GM10266 (cell line): Measurements from ENCODE around the gene EPHA6.

Source experiments
- DNase-seq: peaks from one replicate; pipeline ENCODE4 v3.0.0; 2012; ENCODE audit errors: extremely low spot score
- TF ChIP-seq, protein P1 (sequence below): IDR thresholded peaks from 2 replicates; pipeline ENCODE4 v1.5.1; 2012; ENCODE audit warnings: mild to moderate bottlenecking, low read depth; ENCODE audit not compliant: control insufficient read depth, insufficient read depth; ENCODE audit errors: missing control alignments

EPHA6 gene

DNA sequence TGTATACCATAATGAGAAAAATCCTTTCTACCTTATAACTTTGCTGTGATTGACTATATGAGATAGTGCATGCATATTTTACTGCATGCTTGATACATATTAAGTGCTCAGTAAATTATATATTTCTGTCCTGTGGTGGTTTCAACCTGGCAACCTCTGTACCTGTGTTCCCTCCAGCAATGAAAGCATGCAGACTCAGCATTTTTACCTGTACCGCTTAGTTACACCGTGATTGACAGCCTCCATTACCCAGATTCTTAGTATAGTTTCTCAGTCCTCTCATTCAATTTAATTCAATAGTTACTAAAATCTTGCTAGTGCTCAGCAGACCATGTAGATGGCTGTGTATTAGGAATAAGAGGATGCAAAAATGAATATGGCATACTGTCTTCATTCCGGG, 386.0 kb downstream of the EPHA6 start:
- DNase-seq = no peak
- TF ChIP-seq, protein P1, sequence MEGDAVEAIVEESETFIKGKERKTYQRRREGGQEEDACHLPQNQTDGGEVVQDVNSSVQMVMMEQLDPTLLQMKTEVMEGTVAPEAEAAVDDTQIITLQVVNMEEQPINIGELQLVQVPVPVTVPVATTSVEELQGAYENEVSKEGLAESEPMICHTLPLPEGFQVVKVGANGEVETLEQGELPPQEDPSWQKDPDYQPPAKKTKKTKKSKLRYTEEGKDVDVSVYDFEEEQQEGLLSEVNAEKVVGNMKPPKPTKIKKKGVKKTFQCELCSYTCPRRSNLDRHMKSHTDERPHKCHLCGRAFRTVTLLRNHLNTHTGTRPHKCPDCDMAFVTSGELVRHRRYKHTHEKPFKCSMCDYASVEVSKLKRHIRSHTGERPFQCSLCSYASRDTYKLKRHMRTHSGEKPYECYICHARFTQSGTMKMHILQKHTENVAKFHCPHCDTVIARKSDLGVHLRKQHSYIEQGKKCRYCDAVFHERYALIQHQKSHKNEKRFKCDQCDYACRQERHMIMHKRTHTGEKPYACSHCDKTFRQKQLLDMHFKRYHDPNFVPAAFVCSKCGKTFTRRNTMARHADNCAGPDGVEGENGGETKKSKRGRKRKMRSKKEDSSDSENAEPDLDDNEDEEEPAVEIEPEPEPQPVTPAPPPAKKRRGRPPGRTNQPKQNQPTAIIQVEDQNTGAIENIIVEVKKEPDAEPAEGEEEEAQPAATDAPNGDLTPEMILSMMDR = no peak

DNA sequence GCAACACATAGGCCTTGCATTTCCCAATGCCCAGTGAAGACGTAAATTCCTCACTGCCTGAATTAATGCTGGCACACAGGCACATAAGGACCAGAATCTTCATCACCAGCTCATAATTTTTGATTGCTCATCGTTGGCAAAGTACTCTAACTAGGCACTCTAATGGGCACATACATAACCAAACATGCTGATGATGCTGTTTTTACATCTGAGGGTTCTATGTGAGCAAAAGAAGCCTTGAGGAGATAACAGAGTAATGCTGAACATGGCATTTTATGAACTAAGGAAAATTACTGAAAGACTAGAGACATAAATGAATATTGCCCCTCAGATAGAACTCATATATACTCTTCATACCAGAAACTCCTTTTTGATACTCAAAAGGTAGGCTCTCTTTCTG, 387.4 kb downstream of the EPHA6 start:
- TF ChIP-seq, protein P1 = no peak
- DNase-seq = no peak

DNA sequence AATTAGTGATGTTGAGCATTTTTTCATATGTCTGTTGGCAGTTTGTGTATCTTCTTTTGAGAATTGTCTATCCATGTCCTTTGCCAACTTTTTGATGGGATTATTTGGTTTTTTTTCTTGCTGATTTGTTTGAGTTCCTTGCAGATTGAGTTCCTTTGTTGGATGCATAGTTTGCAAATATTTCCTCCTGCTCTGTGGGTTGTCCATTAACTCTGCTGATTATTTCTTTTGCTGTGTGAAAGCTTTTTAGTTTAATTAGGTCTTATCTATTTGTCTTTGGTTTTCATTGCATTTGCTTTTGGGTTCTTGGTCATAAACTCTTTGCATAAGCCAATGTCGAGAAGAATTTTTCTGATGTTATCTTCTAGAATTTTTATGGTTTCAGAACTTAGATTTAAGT, 414.6 kb downstream of the EPHA6 start:
- DNase-seq = no peak
- TF ChIP-seq, protein P1 = no peak

DNA sequence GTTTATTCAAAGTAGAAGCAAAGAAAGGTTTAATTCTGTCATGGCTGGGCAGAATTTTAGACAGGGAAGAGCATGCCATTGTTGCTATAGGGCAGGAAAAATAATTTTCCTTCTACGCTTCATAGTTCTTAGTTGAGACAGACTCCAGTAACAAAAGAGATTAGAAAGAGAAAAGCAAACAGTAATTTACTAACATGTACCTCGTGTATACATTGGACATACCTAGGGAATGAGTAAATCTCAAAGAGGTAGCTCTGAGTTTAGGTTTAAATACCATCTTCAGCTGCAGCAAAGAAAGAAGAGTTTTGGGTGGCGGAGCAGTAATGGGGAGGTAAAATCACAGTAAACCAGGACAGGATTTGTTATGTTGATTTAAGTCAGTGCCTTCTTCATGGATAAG, 416.1 kb downstream of the EPHA6 start:
- TF ChIP-seq, protein P1 = no peak
- no peak for DNase-seq

DNA sequence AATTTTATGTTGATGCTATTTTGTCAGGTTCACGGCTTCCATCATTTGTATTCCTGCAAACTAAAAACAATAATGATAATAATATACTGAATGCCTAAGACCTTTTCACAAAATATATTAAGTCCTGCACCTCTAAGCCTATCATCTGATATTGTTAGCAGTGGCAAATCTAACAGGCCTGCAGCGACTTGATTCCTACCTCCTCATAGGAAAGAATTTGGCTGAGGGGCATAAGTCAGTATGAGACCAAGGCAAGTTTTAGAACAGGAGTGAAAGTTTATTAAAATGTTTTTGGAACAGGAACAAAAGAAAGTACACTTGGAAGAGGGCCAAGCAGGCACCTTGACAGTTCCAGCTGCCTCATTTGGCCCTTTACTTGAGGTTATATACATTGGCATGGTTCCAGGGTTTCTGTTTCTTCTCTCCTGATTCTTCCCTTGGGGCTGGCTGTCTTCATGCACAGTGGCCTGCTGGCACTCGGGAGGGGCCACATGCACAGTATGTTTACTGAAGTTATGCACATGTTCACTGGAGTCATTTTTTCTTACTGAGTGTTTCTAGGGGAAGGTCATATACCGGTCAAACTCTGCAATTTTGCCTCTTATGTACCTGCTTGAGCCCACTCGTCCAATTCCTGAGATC, 418.1 kb downstream of the EPHA6 start:
- TF ChIP-seq, protein P1 = no peak
- no peak for DNase-seq

DNA sequence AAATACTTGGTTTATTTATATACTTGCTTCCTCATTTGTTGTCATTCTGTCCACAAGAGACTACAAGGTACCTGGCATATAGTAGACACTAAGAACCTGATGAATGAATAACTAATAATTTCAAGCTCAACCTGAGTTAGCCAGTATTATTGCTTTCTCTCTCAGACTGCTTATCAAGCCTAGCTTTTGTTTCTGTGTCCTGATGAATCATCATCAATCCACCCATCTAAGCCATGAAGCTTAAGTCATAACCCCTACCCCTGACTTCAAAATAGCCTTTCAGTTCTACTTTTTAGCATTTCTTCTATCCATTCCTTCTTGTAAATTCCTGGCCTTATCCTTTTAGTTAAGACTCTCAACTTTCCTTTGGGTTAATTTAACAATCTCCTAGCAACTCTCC, 420.8 kb downstream of the EPHA6 start:
- TF ChIP-seq, protein P1 = no peak
- DNase-seq = no peak

DNA sequence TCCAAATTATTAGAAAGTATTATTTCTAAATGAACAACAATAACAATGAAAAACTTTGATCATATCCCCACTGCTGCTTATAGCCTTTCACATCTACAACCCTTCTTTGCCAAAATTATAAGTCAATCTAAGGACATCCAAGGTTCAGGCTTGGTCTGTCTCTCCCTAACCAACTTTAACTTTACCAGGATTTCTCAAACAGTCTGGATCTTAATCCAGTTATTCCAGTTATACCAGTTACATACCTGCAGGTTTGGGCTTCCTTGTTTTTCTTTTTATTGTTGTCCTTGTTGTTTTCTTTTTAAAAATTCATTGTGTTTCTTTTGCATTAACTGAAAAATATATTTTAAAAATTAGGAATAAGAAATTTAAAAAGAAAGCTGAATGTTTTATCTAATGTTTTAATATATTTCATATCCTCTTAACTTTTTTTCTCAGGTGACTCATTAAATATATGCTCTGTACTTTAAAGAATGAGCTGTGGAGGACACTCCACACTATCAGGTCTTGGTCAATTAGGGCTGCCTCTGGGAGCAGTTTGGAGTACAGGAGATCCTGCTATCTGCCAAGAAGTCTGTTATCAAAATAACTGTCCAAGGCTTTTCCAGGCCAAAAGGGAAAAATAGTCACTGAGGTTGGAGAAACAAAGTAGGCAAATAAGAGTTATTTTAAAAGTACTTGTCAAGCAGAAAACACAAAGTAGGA, 421.4 kb downstream of the EPHA6 start:
- TF ChIP-seq, protein P1 = no peak
- no peak for DNase-seq
